ENCODE results near the gene ANAPC4.
"Not testable (repeated sequence)": the region's sequence is repeated elsewhere in the genome, so short reads cannot be mapped to it uniquely, and the experiment has no call there.

The ANAPC4 gene, protein sequence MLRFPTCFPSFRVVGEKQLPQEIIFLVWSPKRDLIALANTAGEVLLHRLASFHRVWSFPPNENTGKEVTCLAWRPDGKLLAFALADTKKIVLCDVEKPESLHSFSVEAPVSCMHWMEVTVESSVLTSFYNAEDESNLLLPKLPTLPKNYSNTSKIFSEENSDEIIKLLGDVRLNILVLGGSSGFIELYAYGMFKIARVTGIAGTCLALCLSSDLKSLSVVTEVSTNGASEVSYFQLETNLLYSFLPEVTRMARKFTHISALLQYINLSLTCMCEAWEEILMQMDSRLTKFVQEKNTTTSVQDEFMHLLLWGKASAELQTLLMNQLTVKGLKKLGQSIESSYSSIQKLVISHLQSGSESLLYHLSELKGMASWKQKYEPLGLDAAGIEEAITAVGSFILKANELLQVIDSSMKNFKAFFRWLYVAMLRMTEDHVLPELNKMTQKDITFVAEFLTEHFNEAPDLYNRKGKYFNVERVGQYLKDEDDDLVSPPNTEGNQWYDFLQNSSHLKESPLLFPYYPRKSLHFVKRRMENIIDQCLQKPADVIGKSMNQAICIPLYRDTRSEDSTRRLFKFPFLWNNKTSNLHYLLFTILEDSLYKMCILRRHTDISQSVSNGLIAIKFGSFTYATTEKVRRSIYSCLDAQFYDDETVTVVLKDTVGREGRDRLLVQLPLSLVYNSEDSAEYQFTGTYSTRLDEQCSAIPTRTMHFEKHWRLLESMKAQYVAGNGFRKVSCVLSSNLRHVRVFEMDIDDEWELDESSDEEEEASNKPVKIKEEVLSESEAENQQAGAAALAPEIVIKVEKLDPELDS

DNA sequence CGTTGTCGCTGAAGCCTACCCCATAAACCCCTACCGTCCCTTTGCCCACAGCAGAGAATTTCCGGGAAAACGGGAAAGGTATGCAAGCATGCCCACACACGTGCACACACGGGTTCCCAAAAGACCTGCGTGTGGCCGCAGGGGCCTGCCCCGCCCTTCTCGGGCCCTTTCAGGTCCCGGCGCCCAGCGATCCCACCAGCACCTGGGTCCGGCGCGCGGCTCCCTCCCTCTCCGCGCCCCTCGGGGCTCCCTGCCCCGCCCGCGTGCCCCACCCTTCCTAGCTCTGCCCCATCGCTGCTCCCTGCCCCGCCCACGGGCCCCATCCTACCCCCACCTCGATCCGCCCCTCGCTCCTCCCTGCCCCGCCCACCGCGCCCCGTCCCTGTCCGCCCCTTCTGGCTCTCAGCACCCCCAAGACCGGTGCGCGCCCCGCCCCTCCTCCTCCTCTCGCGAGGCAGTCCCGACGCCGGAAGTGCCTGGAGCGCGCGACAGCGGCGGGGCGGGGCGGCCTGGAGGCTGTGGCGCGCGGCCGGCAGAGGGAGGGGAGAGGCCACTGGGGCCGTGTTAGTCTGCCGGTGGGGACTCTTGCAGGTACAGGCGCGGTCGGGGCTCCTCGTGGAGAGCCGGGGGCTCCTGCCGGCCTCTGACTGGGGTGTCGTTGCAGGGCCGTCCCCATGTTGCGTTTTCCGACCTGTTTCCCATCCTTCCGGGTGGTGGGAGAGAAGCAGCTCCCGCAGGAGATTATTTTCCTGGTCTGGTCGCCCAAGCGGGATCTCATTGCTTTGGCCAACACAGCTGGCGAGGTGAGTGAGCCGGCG lies at the start of gene ANAPC4:
TSS of gene ANAPC4 (plus strand) at position 510 of the 818 bp plus-strand sequence. CDS start at position 675, 165 bp downstream.
- peak; percentile 88 for DNase-seq (ENCODE audit: low spot score)

DNA sequence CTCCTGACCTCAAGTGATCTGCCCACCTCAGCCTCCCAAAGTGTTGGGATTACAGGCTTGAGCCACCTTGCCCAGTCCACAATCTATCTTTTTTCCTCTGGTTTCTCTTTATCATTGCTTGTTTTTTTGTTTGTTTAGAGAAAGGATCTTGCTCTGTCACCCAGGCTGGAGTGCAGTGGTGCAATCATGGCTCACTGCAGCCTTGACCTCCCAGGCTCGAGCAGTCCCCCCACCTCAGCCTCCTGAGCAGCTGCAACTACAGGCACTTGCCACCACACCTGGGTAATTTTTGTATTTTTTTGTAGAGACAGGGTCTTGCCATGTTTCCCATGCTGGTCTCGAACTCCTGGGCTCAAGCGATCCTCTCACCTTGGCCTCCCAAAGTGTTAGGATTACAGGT lies 48.6 kb upstream of the ANAPC4 start:
- DNase-seq (ENCODE audit: low spot score): not testable (repeated sequence)

DNA sequence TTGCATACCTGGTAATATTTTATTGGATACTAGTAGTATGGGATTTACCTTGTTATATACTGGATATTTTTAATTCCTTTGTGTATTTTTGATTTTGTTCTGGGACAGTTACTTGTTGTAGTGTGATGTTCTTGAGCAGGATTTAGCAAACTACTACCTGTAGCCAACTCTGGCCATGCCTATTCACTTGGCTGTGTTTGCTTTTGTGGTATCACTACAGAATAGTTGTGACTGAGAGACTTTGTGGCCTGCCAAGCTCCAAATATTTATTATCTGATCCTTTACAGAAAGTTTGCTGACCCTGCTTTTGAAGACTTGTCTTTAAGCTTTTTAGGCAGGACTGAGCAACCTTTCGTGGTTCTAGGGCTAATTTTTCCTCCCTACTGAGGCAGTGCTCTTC lies 46.7 kb upstream of the ANAPC4 start:
- DNase-seq (ENCODE audit: low spot score): no peak

DNA sequence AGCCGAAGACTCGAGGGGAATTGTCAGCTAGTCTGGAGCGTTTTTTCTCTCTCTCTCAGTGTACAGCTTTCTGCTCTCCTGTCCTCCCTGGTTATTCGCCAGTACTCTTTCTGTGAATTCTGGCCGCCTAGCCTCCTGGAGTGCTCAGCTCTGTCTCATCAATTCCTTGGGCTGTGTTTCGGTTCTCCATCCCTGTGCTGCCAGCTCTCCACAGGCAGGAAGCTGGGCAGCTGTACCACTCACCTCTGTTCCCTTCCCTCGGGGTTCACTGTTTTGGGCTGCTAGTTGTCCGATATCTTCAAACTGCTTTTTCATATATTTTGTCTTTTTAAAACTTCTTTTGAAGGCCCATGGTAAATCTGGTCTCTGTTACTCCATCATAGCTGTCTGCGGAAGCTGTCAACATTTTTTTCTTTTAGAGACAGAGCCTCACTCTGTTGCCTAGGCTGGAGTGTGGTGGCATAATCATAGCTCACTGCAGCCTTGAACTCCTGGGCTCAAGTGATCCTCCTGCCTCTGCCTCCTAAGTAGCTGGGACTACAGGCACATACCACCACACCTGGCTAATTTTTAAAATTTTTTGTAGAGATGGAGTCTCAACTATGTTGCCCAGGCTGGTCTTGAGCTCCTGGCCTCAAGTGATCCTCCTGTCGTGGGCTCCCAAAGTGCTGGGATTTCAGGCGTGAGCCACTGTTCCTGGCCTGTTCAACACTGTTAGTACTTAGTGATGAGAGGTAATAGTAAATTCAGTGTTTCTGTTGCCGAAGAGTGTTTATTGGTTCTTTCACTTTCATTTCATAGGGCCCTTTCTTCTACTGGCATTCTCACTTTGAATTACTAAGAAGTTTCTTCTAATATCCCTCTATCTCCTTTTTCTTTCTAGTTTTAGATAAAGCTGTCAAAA lies 45.9 kb upstream of the ANAPC4 start:
- no peak for DNase-seq (ENCODE audit: low spot score)

DNA sequence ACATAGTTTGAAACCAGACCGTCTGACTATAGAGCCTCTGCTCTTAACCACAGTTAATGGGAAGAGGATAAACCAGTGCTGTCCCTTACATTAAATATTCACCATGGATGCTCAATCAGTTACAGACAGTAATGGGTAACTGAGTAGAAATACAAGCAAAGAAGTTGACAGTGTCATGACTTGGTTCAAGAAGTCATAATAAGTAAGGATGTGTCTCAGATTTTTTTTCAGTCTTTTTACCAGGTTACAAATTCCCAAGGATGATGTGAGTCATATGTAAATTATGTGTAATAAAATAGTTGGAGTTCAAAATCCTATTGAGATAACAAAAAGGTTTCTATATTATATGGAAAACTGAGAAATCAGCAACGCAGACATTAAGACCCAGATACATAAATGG lies 33.4 kb upstream of the ANAPC4 start:
- no peak for DNase-seq (ENCODE audit: low spot score)

DNA sequence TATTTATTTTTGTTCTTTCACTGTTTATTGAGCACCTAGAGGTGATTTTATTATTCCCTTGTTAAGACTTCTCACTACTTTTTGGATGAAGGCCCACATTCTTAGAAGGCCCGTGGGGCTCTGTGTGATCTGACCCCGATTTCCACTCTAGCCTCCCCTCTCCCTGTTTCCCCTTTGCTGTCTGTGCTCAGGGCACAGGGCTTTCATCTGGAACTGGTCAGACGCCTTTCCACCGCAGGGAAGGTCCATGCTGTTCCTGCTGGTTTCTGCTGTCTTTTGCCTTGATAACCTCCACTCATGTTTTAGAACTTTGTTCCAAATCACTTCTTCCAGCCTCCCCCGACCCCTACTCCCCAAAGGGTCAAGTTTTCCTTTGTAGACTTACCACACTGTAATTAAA lies 31.3 kb upstream of the ANAPC4 start:
- DNase-seq (ENCODE audit: low spot score): no peak

DNA sequence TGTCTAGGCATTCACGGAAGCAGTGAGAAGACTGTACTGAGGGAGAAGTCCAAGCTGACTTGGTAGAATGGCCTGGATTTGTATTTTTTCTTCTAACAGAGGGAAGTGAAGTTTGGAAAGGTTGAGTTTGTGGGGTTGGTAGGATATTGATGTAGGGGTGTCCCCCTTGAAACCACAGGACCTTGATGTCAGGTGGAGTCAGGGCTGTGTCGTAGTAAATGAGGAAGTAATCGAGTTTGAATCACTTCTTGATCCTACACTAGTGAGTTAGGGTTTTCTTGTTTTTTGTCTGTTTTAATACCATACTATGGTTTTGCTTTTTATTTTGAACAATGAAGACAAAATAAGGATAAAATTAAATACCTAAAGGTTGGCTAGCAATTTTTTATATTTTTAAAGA lies 30.1 kb upstream of the ANAPC4 start:
- no peak for DNase-seq (ENCODE audit: low spot score)

DNA sequence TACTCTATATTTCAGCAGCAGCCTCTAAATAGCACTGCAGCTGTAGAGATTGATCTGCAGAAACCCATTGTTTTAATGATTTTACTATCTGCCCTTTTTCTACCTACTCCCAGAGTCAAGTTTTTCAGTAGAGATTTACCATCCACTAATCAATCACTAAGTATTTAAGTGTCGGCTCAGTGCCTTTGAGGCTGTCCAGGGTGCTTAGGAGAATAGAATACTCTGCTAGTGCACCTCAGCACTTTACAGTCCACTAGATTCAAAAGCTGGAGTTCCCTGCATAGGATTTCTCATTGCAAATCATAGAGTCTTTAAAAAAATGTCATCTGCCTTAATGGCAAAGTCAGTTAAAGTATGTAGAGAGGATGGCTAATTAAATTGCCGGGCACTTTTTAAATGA lies 29.6 kb upstream of the ANAPC4 start:
- DNase-seq (ENCODE audit: low spot score): no peak

DNA sequence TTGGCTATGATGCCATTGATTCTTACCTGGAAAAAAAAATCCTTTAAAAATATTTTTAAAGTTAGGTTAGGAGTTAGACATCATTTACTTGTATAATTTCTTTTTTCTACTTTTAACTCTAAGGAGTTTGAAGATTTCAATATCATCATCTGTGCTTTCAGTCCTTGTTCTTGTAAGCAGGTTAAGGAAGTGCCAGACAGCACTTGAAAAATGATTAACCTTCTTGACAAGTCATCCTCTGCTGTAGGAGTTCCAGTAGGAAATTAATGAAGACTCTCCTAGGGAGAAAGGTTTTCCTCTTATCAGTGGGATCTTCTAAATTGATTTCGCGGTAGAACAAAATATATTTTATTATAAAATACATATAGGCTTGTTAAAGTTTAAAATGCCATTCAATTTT lies 29.1 kb upstream of the ANAPC4 start:
- DNase-seq (ENCODE audit: low spot score): no peak

DNA sequence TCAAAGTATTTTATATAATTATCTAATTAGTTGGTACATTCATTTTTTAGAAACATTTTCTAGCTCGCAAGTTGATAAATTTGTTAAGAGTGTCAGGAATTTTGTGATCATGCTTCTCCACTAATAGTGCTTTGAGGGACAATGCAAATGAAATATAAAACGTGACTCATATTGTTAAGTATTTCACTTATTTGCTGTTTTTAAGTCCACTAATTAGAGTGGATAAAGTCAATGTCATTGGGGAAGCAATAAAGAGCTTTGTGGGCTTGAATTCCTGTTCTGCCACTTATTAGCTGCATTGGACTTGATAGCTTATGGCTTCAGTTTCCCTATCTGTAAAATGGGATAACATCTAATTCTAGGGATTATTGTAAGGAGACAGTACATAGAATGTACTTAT lies 26.5 kb upstream of the ANAPC4 start:
- no peak for DNase-seq (ENCODE audit: low spot score)

DNA sequence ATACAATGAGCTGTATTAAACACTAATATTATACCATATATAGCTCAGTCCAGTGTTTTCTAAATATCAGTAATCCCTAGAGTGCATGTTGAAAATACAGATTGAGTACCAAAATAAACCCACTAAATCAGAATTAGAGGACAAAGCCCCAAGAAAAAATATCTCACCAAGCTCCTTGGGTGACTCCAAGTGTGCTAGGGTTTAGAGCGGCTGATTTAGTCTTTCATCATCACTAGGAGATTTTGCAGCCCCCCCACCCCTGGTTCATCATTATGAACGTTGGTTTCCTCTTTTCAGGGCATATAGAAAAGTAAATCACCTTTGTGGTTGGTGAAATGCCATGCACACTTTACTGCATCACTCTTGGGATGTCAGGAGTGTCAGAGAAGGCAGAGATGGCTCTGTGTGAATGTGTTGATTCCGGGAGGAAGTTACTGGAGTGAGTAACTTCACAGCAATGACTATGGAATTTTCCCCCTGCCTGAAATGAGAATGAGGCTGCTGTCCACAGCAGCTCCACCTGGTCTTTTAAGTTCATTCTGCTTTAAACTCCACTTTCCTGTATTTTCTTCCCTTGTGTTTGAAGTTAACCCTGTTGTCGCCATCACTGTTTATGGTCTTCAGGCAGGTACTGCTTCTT lies 25.2 kb upstream of the ANAPC4 start:
- DNase-seq (ENCODE audit: low spot score): no peak

DNA sequence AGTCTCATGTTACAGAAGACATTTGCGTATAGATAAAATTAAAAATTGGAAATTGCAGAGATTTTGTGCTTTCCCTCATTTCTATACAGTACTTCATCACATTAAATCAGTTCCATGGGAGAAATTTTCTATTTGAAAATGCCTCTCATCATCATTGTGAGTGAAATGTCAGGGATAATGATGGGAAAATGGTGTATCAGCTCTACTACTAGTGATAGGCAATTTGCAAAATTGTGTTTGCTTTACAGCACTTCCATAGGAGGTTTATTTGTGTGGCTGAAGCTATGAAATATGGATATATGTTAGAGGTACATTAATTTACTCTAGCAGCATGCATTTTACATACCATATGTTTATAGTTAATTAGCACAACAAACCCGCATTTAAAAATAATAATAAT lies 21.0 kb upstream of the ANAPC4 start:
- no peak for DNase-seq (ENCODE audit: low spot score)

DNA sequence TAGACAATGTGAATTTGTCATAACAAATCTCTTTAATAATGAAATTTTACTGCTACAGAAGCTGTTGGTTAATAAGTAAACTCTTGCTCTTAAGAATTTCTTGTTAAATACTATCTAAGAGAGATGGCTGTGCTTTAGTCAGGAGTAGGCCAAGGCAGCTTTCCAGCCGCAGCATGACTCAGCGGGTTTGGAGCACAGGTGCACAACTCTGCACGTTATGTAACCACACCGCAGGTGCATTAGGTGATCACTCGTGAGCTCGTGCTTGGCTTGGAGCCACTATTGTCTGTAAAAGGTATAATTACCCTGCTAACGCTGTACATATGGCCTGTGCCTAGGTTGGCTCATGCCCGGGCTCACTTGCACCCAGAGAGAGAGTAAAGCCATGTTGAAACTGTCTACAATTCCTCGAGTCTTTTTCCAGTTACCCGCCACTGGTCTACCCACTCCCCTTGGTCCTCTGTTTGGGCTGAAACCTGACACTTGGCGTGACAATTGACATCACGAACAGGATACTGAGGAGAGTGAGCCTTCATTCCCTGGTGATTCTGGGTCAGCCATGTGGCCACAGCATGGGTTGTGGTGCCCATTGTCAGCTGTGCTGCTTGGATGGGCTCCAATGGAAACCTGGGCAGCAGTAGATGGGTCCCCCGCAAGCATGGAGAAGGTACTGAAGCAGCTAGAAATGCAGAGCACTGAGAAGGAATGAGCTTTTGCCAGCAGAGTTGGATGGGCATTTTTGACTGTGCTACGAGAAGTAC lies 18.4 kb upstream of the ANAPC4 start:
- no peak for DNase-seq (ENCODE audit: low spot score)

DNA sequence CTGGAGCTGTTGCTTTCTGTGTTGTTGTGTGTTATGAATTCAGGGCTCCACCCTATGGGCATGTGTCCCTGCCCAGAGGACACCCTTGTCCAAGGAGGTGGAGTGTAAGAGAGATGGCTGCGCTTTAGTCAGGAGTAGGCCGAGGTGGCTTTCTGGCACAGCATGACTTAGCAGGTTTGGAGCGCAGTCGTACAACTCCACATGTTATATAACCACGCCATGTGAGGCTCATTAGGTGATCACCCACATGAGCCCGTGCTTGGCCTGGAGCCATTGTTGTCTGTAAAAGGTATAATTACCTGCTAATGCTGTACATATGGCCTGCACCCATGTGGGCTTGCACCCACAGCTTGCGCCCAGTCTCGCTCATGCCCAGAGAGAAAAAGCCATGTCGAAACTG lies 15.8 kb upstream of the ANAPC4 start:
- no peak for DNase-seq (ENCODE audit: low spot score)

DNA sequence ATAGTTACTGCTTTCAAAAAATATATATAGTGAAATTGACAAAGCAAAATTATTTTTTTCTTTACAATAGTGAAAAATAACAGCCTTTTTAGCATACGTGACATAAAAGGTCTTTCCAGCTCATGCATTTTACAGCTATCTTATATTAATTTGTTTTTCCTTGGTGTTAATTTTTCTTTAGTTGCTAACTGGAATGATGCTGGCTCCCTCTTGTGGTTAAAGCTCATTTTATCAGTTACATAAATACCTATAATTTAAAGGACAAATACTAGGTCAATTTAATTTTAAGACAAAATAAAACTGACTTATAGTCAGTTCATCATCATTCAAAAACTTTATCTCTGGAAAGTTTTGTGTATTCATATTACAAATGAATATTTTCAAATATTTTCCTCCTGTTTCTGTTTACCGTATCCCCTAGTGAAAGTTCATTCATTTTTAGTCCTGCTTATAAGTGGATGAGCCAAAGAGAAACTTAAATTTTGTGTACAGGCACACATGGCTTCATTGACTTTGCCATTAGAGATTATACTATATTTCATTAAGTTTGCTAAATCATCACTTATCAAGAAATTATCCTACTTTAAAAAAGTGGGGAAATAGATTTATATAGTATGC lies 9.9 kb upstream of the ANAPC4 start:
- DNase-seq (ENCODE audit: low spot score): peak; percentile 21

DNA sequence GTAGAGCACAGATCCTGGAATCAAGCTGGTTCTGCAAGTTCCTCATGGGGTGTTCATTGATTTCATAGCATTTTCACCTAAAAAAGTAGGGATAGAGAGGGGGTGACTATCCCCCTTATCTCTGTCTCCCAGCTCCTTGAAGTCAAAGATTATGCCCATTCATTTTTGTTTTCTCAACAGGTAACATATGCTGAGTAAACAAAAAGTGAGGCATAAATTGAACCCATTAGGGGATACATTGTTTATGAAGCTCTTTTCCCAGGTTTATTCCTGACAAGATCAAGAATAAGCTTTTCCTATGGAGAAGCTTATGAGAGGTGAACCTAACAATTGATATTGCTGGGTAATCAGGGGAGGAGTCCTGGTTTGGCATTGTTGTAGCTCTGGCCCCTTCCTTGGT lies 9.2 kb upstream of the ANAPC4 start:
- DNase-seq (ENCODE audit: low spot score): no peak

DNA sequence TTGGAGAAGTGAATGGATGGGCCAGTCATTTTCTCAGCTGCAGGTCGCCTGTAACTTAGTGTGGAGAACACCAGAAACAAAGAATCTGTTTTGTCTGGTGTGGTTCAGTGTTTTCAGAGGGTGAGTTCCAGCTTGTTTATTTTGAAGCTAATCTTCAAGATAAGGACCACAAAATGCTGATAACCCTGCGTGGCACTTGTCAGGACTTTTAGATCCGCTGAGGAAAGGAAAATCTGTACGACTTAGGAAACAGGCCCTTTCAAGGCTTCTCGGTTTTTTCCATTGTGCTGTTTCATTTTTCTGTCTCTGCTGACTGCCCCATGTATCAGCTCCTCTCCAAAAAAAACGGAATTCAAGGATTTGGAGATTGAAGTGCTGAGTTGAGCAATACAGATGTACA lies 8.7 kb upstream of the ANAPC4 start:
- DNase-seq (ENCODE audit: low spot score): no peak

DNA sequence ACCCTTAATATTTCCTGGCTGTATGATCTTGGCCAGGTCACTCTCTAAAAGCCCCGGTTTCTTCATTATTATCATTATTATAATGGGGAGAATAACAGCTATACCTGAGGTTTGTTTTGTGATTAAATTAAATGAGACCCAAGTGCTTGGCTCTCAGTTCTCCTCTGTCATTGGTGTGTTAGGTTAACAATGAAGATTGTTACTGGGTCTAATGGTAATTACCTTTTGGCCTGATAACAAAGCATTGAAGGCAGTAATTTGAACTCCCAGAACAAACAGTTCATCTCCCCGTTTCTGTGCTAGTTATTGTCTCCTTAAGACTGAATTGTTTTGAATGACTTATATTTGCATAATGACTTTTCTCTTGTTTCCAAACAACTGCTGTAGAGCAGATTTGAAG lies 6.8 kb upstream of the ANAPC4 start:
- no peak for DNase-seq (ENCODE audit: low spot score)

DNA sequence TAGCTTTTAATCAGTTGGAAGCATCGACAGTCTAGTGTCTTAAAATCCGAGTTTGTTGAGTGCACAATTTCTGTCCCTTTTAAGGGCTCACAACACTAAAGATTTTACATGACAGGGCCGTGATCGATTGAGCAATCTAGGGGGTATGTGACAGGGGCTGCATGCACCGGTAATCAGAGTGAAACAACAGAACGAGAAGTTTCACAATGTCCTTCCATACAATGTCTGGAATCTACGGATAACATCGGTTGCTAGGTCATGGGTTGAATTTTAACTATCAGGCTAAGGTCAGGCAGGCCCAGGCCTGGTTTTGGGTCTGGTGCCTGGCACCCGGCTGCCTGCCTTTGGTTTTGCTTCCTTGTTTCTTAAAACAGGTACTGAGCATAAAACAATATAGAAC lies 4.5 kb upstream of the ANAPC4 start:
- DNase-seq (ENCODE audit: low spot score): not testable (repeated sequence)

Measured in putamen (tissue), 1 donor.